Measurements from ENCODE around the gene SEMA4G.

Gene SEMA4G

DNA sequence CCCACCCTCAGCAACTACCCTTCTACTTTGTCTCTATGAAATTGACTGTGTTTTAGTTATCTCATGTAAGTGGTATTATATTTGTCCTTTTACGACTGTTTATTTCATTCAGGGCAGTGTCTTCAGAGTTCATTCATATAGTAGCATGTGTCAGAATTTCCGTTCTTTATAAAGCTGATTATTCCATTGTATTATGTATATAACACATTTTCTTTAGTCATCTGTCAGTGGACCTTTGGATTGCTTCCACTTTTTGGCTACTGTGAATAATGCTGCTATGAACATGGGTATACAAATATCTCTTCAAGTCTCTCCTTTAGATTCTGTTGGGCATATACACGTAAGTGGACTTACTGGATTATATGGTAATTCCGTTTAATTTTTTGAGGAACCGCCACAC lies 42.0 kb upstream of the SEMA4G start:
- no peaks in the 10 kb centered on the region for H3K9me3 ChIP-seq (ENCODE audit: control insufficient read depth, insufficient read depth, low read depth, low read length)
- ChIA-PET POLR2A (no interaction called here), CTCF (interaction anchor here (0.6 to 1.0 kb wide), 5 partner anchors 17 to 637 kb away, joined by 3 to 5 read pairs (median 3); no protein-coding TSS in a partner anchor)
- peaks cover 84 to 98% of the 10 kb centered on the region in 2 experiments for H3K36me3 ChIP-seq (ENCODE audit: control insufficient read depth in 2 of 2, insufficient read depth in 1 of 2, low read length in 2 of 2)
- no peak overlapping the region for H3K27ac ChIP-seq (ENCODE audit: extremely low read depth, low read depth, low read length)
- H3K4me3 ChIP-seq (ENCODE audit: low read depth, low read length) = no peak overlapping the region
- no peaks in the 10 kb centered on the region for H3K4me1 ChIP-seq (ENCODE audit: control insufficient read depth, insufficient read depth, low read length)
- TF ChIP-seq ZNF423 (tag by site-specific recombination; IDR thresholded peaks at IDR 0.05) (no peak), ZNF548 (tag by site-specific recombination; IDR thresholded peaks at IDR 0.05) (no peak), ZNF175 (tag by site-specific recombination; IDR thresholded peaks at IDR 0.05) (no peak), ZNF561 (tag by site-specific recombination; IDR thresholded peaks at IDR 0.05; ENCODE audit: borderline replicate concordance) (no peak), CTCF (tag by site-specific recombination; IDR thresholded peaks at IDR 0.05) (no peak), ZNF155 (tag by site-specific recombination; IDR thresholded peaks at IDR 0.05) (no peak), ZNF280D (tag by site-specific recombination; IDR thresholded peaks at IDR 0.05) (no peak), ZNF530 (tag by site-specific recombination; IDR thresholded peaks at IDR 0.05; ENCODE audit: low read depth) (no peak), SP7 (tag by site-specific recombination; IDR thresholded peaks at IDR 0.05) (no peak), ZNF610 (tag by site-specific recombination; IDR thresholded peaks at IDR 0.05; ENCODE audit: borderline replicate concordance) (no peak), ZNF596 (tag by site-specific recombination; IDR thresholded peaks at IDR 0.05) (no peak), ZNF600 (tag by site-specific recombination; IDR thresholded peaks at IDR 0.05) (no peak), HIC1 (tag by site-specific recombination; IDR thresholded peaks at IDR 0.05) (no peak), HOXD13 (CRISPR knock-in tag; IDR thresholded peaks at IDR 0.05; ENCODE audit: borderline replicate concordance) (no peak)
- TF ChIP-seq, protein P1, sequence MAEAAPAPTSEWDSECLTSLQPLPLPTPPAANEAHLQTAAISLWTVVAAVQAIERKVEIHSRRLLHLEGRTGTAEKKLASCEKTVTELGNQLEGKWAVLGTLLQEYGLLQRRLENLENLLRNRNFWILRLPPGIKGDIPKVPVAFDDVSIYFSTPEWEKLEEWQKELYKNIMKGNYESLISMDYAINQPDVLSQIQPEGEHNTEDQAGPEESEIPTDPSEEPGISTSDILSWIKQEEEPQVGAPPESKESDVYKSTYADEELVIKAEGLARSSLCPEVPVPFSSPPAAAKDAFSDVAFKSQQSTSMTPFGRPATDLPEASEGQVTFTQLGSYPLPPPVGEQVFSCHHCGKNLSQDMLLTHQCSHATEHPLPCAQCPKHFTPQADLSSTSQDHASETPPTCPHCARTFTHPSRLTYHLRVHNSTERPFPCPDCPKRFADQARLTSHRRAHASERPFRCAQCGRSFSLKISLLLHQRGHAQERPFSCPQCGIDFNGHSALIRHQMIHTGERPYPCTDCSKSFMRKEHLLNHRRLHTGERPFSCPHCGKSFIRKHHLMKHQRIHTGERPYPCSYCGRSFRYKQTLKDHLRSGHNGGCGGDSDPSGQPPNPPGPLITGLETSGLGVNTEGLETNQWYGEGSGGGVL (tag by site-specific recombination; IDR thresholded peaks at IDR 0.05) = no peak
- TF ChIP-seq, protein P2, sequence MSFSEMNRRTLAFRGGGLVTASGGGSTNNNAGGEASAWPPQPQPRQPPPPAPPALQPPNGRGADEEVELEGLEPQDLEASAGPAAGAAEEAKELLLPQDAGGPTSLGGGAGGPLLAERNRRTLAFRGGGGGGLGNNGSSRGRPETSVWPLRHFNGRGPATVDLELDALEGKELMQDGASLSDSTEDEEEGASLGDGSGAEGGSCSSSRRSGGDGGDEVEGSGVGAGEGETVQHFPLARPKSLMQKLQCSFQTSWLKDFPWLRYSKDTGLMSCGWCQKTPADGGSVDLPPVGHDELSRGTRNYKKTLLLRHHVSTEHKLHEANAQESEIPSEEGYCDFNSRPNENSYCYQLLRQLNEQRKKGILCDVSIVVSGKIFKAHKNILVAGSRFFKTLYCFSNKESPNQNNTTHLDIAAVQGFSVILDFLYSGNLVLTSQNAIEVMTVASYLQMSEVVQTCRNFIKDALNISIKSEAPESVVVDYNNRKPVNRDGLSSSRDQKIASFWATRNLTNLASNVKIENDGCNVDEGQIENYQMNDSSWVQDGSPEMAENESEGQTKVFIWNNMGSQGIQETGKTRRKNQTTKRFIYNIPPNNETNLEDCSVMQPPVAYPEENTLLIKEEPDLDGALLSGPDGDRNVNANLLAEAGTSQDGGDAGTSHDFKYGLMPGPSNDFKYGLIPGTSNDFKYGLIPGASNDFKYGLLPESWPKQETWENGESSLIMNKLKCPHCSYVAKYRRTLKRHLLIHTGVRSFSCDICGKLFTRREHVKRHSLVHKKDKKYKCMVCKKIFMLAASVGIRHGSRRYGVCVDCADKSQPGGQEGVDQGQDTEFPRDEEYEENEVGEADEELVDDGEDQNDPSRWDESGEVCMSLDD (tag by site-specific recombination; IDR thresholded peaks at IDR 0.05) = no peak
- TF ChIP-seq, protein P3, sequence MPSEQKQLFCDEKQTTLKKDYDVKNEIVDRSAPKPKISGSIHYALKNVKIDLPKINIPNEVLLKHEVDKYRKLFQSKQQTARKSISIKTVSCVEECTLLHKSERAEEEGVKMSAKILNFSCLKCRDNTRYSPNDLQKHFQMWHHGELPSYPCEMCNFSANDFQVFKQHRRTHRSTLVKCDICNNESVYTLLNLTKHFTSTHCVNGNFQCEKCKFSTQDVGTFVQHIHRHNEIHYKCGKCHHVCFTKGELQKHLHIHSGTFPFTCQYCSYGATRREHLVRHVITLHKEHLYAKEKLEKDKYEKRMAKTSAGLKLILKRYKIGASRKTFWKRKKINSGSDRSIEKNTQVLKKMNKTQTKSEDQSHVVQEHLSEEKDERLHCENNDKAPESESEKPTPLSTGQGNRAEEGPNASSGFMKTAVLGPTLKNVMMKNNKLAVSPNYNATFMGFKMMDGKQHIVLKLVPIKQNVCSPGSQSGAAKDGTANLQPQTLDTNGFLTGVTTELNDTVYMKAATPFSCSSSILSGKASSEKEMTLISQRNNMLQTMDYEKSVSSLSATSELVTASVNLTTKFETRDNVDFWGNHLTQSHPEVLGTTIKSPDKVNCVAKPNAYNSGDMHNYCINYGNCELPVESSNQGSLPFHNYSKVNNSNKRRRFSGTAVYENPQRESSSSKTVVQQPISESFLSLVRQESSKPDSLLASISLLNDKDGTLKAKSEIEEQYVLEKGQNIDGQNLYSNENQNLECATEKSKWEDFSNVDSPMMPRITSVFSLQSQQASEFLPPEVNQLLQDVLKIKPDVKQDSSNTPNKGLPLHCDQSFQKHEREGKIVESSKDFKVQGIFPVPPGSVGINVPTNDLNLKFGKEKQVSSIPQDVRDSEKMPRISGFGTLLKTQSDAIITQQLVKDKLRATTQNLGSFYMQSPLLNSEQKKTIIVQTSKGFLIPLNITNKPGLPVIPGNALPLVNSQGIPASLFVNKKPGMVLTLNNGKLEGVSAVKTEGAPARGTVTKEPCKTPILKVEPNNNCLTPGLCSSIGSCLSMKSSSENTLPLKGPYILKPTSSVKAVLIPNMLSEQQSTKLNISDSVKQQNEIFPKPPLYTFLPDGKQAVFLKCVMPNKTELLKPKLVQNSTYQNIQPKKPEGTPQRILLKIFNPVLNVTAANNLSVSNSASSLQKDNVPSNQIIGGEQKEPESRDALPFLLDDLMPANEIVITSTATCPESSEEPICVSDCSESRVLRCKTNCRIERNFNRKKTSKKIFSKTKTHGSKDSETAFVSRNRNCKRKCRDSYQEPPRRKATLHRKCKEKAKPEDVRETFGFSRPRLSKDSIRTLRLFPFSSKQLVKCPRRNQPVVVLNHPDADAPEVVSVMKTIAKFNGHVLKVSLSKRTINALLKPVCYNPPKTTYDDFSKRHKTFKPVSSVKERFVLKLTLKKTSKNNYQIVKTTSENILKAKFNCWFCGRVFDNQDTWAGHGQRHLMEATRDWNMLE (tag by site-specific recombination; conservative IDR thresholded peaks at IDR 0.05; ENCODE audit: low read depth) = no peak

All from HEK293 (cell line).